ENCODE results near the gene PHGDH. TPM values are rescaled to one million over a fixed set of nuclear protein-coding genes. Genes with fewer than 3 reads are reported as not detected.

PHGDH gene
- total and polyA plus RNA-seq, 9 of the 15 experiments (the other 6 are each of a cell fraction or from before 2014, with no cell fraction given), result 6.7 to 84.2 (median 36.2) TPM

GRCh38 chr1:119743776-119744597, 32.3 kb downstream of the PHGDH start (continued):
- TF ChIP-seq, protein P1, sequence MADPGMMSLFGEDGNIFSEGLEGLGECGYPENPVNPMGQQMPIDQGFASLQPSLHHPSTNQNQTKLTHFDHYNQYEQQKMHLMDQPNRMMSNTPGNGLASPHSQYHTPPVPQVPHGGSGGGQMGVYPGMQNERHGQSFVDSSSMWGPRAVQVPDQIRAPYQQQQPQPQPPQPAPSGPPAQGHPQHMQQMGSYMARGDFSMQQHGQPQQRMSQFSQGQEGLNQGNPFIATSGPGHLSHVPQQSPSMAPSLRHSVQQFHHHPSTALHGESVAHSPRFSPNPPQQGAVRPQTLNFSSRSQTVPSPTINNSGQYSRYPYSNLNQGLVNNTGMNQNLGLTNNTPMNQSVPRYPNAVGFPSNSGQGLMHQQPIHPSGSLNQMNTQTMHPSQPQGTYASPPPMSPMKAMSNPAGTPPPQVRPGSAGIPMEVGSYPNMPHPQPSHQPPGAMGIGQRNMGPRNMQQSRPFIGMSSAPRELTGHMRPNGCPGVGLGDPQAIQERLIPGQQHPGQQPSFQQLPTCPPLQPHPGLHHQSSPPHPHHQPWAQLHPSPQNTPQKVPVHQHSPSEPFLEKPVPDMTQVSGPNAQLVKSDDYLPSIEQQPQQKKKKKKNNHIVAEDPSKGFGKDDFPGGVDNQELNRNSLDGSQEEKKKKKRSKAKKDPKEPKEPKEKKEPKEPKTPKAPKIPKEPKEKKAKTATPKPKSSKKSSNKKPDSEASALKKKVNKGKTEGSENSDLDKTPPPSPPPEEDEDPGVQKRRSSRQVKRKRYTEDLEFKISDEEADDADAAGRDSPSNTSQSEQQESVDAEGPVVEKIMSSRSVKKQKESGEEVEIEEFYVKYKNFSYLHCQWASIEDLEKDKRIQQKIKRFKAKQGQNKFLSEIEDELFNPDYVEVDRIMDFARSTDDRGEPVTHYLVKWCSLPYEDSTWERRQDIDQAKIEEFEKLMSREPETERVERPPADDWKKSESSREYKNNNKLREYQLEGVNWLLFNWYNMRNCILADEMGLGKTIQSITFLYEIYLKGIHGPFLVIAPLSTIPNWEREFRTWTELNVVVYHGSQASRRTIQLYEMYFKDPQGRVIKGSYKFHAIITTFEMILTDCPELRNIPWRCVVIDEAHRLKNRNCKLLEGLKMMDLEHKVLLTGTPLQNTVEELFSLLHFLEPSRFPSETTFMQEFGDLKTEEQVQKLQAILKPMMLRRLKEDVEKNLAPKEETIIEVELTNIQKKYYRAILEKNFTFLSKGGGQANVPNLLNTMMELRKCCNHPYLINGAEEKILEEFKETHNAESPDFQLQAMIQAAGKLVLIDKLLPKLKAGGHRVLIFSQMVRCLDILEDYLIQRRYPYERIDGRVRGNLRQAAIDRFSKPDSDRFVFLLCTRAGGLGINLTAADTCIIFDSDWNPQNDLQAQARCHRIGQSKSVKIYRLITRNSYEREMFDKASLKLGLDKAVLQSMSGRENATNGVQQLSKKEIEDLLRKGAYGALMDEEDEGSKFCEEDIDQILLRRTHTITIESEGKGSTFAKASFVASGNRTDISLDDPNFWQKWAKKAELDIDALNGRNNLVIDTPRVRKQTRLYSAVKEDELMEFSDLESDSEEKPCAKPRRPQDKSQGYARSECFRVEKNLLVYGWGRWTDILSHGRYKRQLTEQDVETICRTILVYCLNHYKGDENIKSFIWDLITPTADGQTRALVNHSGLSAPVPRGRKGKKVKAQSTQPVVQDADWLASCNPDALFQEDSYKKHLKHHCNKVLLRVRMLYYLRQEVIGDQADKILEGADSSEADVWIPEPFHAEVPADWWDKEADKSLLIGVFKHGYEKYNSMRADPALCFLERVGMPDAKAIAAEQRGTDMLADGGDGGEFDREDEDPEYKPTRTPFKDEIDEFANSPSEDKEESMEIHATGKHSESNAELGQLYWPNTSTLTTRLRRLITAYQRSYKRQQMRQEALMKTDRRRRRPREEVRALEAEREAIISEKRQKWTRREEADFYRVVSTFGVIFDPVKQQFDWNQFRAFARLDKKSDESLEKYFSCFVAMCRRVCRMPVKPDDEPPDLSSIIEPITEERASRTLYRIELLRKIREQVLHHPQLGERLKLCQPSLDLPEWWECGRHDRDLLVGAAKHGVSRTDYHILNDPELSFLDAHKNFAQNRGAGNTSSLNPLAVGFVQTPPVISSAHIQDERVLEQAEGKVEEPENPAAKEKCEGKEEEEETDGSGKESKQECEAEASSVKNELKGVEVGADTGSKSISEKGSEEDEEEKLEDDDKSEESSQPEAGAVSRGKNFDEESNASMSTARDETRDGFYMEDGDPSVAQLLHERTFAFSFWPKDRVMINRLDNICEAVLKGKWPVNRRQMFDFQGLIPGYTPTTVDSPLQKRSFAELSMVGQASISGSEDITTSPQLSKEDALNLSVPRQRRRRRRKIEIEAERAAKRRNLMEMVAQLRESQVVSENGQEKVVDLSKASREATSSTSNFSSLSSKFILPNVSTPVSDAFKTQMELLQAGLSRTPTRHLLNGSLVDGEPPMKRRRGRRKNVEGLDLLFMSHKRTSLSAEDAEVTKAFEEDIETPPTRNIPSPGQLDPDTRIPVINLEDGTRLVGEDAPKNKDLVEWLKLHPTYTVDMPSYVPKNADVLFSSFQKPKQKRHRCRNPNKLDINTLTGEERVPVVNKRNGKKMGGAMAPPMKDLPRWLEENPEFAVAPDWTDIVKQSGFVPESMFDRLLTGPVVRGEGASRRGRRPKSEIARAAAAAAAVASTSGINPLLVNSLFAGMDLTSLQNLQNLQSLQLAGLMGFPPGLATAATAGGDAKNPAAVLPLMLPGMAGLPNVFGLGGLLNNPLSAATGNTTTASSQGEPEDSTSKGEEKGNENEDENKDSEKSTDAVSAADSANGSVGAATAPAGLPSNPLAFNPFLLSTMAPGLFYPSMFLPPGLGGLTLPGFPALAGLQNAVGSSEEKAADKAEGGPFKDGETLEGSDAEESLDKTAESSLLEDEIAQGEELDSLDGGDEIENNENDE (IDR thresholded peaks at IDR 0.05; ENCODE audit: low read depth, low read length), result no peak
- TF ChIP-seq HES1 (IDR thresholded peaks at IDR 0.05; ENCODE audit: low read depth), result no peak
- no peak for TF ChIP-seq E2F5 (CRISPR knock-in tag; IDR thresholded peaks at IDR 0.05)
- TF ChIP-seq ZNF146 (CRISPR knock-in tag; IDR thresholded peaks at IDR 0.05; ENCODE audit: unreplicated experiment), result no peak
- no peak for TF ChIP-seq SAFB2 (IDR thresholded peaks at IDR 0.05; ENCODE audit: borderline replicate concordance, low read depth, low read length, severe bottlenecking)
- TF ChIP-seq XRCC4 (IDR thresholded peaks at IDR 0.05; ENCODE audit: extremely low read depth, insufficient read depth, insufficient read length), result no peak
- TF ChIP-seq ZHX1 (conservative IDR thresholded peaks at IDR 0.05; ENCODE audit: low read length), result no peak
- TF ChIP-seq C11orf30 (IDR thresholded peaks at IDR 0.05; ENCODE audit: low read depth), result no peak
- peak; percentile 57 for TF ChIP-seq CREM (IDR thresholded peaks at IDR 0.05; ENCODE audit: low read depth)
- TF ChIP-seq ZNF696 (CRISPR knock-in tag; conservative IDR thresholded peaks at IDR 0.05), result no peak

All from K562 (cell line).